ENCODE measurements around the gene RRM2. TPM values are rescaled to one million over a fixed set of nuclear protein-coding genes. Genes with fewer than 3 reads are reported as not detected.

RRM2 gene
- polyA plus RNA-seq, 2 of the 4 experiments (the other 2 are of a cell fraction), result 84.4 to 111 TPM

- TF ChIP-seq FOSL2 (IDR thresholded peaks at IDR 0.05) (no peak), FOSL2 (CRISPR knock-in tag; IDR thresholded peaks at IDR 0.05) (no peak), CTCF (IDR thresholded peaks at IDR 0.05) (no peak), CBX8 (IDR thresholded peaks at IDR 0.05) (no peak), ZNF302 (CRISPR knock-in tag; IDR thresholded peaks at IDR 0.05) (no peak)
- TF ChIP-seq, protein P1, sequence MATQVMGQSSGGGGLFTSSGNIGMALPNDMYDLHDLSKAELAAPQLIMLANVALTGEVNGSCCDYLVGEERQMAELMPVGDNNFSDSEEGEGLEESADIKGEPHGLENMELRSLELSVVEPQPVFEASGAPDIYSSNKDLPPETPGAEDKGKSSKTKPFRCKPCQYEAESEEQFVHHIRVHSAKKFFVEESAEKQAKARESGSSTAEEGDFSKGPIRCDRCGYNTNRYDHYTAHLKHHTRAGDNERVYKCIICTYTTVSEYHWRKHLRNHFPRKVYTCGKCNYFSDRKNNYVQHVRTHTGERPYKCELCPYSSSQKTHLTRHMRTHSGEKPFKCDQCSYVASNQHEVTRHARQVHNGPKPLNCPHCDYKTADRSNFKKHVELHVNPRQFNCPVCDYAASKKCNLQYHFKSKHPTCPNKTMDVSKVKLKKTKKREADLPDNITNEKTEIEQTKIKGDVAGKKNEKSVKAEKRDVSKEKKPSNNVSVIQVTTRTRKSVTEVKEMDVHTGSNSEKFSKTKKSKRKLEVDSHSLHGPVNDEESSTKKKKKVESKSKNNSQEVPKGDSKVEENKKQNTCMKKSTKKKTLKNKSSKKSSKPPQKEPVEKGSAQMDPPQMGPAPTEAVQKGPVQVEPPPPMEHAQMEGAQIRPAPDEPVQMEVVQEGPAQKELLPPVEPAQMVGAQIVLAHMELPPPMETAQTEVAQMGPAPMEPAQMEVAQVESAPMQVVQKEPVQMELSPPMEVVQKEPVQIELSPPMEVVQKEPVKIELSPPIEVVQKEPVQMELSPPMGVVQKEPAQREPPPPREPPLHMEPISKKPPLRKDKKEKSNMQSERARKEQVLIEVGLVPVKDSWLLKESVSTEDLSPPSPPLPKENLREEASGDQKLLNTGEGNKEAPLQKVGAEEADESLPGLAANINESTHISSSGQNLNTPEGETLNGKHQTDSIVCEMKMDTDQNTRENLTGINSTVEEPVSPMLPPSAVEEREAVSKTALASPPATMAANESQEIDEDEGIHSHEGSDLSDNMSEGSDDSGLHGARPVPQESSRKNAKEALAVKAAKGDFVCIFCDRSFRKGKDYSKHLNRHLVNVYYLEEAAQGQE (IDR thresholded peaks at IDR 0.05), result no peak
These were observed 28.9 kb downstream of the RRM2 start (continued) for GRCh38 chr2:10151462-10151861.

DNA sequence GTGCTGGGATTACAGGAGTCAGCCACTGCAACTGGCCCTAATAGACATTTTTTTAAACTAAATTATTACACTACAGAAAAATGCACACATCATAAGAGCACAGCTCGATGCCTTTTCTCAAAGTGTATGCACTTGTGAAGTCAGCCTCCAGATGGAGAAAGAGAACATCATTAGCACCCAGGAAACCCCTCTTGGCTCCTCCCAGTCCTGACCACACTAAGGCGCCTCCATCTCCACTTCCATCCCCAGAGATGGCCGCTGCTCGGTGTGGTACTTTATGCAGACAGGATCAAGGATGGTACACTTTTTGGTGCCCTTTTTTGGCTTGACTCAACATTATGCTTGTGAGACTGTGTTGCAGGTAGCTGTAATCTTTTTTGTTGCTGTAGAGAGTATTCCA lies 34.8 kb downstream of the RRM2 start:
- FAIRE-seq, result no peak
- CTCF ChIA-PET, result interaction anchor here (0.8 to 7.3 kb wide), 7 partner anchors 9 to 278 kb away, joined by 3 to 61 read pairs (median 9); no protein-coding TSS in a partner anchor
- TF ChIP-seq JUNB (IDR thresholded peaks at IDR 0.05) (no peak), SMC3 (IDR thresholded peaks at IDR 0.05) (0 out of 3 replicates have a peak, but pooled peaks have one; percentile 9), MAZ (IDR thresholded peaks at IDR 0.05; ENCODE audit: borderline replicate concordance, low read depth, low read length) (no peak), GATA3 (IDR thresholded peaks at IDR 0.05; ENCODE audit: borderline replicate concordance) (no peak), PBX3 (IDR thresholded peaks at IDR 0.05) (no peak), RAD21 (conservative IDR thresholded peaks at IDR 0.05 in 1 of 2, IDR thresholded peaks at IDR 0.05 in 1 of 2) (peak in 1 of 2 experiments; percentile 7; a peak in 1 of 5 replicates), CEBPB (IDR thresholded peaks at IDR 0.05) (no peak)
- Histone ChIP-seq H3K4me1 (no peaks in the 10 kb centered on the region), H3K27ac (no peak overlapping the region), H3K4me2 (no peak overlapping the region), H3K9me3 (no peaks in the 10 kb centered on the region), H3K4me3 (no peak overlapping the region)
- POLR2A ChIA-PET, result no interaction called here
- DNase-seq (ENCODE audit: low read depth in 1 of 2, low spot score in 1 of 2), result peak; percentile 41 to 44
- ATAC-seq, result peak in 1 of 2 experiments; percentile 53; a peak in 3 of 6 replicates
- WGBS (ENCODE audit: missing lambda C conversion rate), result 79% methylated on average over 4 of the region's 4 CpGs

- ChIA-PET CTCF (interaction anchor here (1.1 to 7.3 kb wide), 9 partner anchors 12 to 276 kb away, joined by 3 to 61 read pairs (median 6); partner anchors contain the start of gene HPCAL1), POLR2A (no interaction called here)
- WGBS (ENCODE audit: missing lambda C conversion rate), result 93% methylated on average over 11 of the region's 11 CpGs
- TF ChIP-seq ZNF302 (CRISPR knock-in tag; IDR thresholded peaks at IDR 0.05), result no peak
- no peak for TF ChIP-seq SREBF2 (IDR thresholded peaks at IDR 0.05)
- no peak for TF ChIP-seq HOXB5 (CRISPR knock-in tag; IDR thresholded peaks at IDR 0.05)
- no peak for TF ChIP-seq JUNB (IDR thresholded peaks at IDR 0.05)
- no peak for TF ChIP-seq GATA3 (IDR thresholded peaks at IDR 0.05; ENCODE audit: borderline replicate concordance)
- no peak for TF ChIP-seq CTCF (IDR thresholded peaks at IDR 0.05)
- no peak for TF ChIP-seq EHF (CRISPR knock-in tag; IDR thresholded peaks at IDR 0.05)
- no peak for TF ChIP-seq E2F6 (IDR thresholded peaks at IDR 0.05; ENCODE audit: borderline replicate concordance, low read depth)
- no peak for TF ChIP-seq TFCP2L1 (CRISPR knock-in tag; IDR thresholded peaks at IDR 0.05)
- TF ChIP-seq NR3C1 (IDR thresholded peaks at IDR 0.05), result no peak
- no peak for TF ChIP-seq MYC (IDR thresholded peaks at IDR 0.05; ENCODE audit: borderline replicate concordance, low read length)
- no peak for TF ChIP-seq ZFP36 (IDR thresholded peaks at IDR 0.05; ENCODE audit: borderline replicate concordance, partially characterized antibody)
- no peak for TF ChIP-seq KDM1A (IDR thresholded peaks at IDR 0.05; ENCODE audit: low read depth)
- no peak for TF ChIP-seq POLR2AphosphoS2 (conservative IDR thresholded peaks at IDR 0.05; ENCODE audit: low read length)
- TF ChIP-seq CHD2 (IDR thresholded peaks at IDR 0.05; ENCODE audit: low read length, partially characterized antibody), result no peak
- no peak for TF ChIP-seq FOSL2 (IDR thresholded peaks at IDR 0.05)
- TF ChIP-seq FOSL2 (CRISPR knock-in tag; IDR thresholded peaks at IDR 0.05), result no peak
- TF ChIP-seq FOSB (CRISPR knock-in tag; IDR thresholded peaks at IDR 0.05), result no peak
- no peak for TF ChIP-seq RARB (CRISPR knock-in tag; IDR thresholded peaks at IDR 0.05)
- TF ChIP-seq RNF2 (IDR thresholded peaks at IDR 0.05; ENCODE audit: borderline replicate concordance, low read depth), result no peak
- no peak overlapping the region for H3K4me3 ChIP-seq
- FAIRE-seq (no peak), DNase-seq (ENCODE audit: low read depth in 1 of 2, low spot score in 1 of 2) (no peak), ATAC-seq (no peak)
- H3K4me2 ChIP-seq, result no peak overlapping the region
- H3K4me1 ChIP-seq, result no peaks in the 10 kb centered on the region
- no peak overlapping the region for H3K27ac ChIP-seq
- no peaks in the 10 kb centered on the region for H3K9me3 ChIP-seq
These were observed 36.1 kb downstream of the RRM2 start for GRCh38 chr2:10158681-10159080.

All from A549 (cell line).